ENCODE results near the gene SUCLG2.

GRCh38 chr3:67635257-67635656, 19.2 kb downstream of the SUCLG2 start:
- TF ChIP-seq CTCF (IDR thresholded peaks at IDR 0.05) (no peak), POLR2A (IDR thresholded peaks at IDR 0.05) (no peak), EP300 (IDR thresholded peaks at IDR 0.05) (no peak)
